ENCODE measurements around the gene GORASP1. TPM values are rescaled to one million over a fixed set of nuclear protein-coding genes. Genes with fewer than 3 reads are reported as not detected.

The GORASP1 gene
- total RNA-seq, 4 donors from 2014 or later = 45.8 to 72.9 (median 61.9) TPM

GRCh38 chr3:39088889-39089288 lies 18.5 kb downstream of the GORASP1 start:
- no peak for DNase-seq (ENCODE audit: low spot score in 2 of 2)
- peaks cover 0 to 93% (median 7%) of the 10 kb centered on the region in 3 donors for H3K36me3 ChIP-seq
- no peak overlapping the region for H3K27ac ChIP-seq
- TF ChIP-seq POLR2A (IDR thresholded peaks at IDR 0.05) = no peak
- no peak for TF ChIP-seq EP300 (IDR thresholded peaks at IDR 0.05)
- no peak for TF ChIP-seq CTCF (IDR thresholded peaks at IDR 0.05)
- 63 to 70% methylated on average over 3 of the region's 3 CpGs for WGBS, 2 donors
- H3K9me3 ChIP-seq = no peaks in the 10 kb centered on the region
- no peak overlapping the region for H3K4me3 ChIP-seq
- no peaks in the 10 kb centered on the region for H3K4me1 ChIP-seq
- no peaks in the 10 kb centered on the region for H3K27me3 ChIP-seq

- no peak overlapping the region for H3K27ac ChIP-seq
- no peak overlapping the region for H3K4me3 ChIP-seq
- H3K36me3 ChIP-seq = peaks cover 0 to 93% (median 7%) of the 10 kb centered on the region in 3 donors
Measured at GRCh38 chr3:39088456-39088855, 19.0 kb downstream of the GORASP1 start.

GRCh38 chr3:39086144-39086543 lies 21.3 kb downstream of the GORASP1 start:
- Histone ChIP-seq H3K27me3 (no peaks in the 10 kb centered on the region), H3K9me3 (no peaks in the 10 kb centered on the region), H3K4me1 (no peaks in the 10 kb centered on the region), H3K36me3 (peaks cover 0 to 93% (median 7%) of the 10 kb centered on the region in 3 donors), H3K4me3 (no peak overlapping the region), H3K27ac (no peak overlapping the region)
- TF ChIP-seq EP300 (IDR thresholded peaks at IDR 0.05) = no peak
- no peak for TF ChIP-seq POLR2A (IDR thresholded peaks at IDR 0.05)
- no peak for TF ChIP-seq CTCF (IDR thresholded peaks at IDR 0.05)
- no peak for DNase-seq (ENCODE audit: low spot score in 2 of 2)
- 82 to 85% methylated on average over 4 of the region's 4 CpGs for WGBS, 2 donors

More at GRCh38 chr3:39088456-39088855, 19.0 kb downstream of the GORASP1 start:
- Histone ChIP-seq H3K9me3 (no peaks in the 10 kb centered on the region), H3K4me1 (no peaks in the 10 kb centered on the region), H3K27me3 (no peaks in the 10 kb centered on the region)
- no peak for DNase-seq (ENCODE audit: low spot score in 2 of 2)
- TF ChIP-seq CTCF (IDR thresholded peaks at IDR 0.05) = no peak
- TF ChIP-seq EP300 (IDR thresholded peaks at IDR 0.05) = no peak
- no peak for TF ChIP-seq POLR2A (IDR thresholded peaks at IDR 0.05)
- WGBS, 2 donors = 90 to 91% methylated on average over 3 of the region's 3 CpGs

GRCh38 chr3:39082666-39083313 lies 24.6 kb downstream of the GORASP1 start:
- WGBS, 2 donors = 93 to 94% methylated on average over 4 of the region's 4 CpGs
- Histone ChIP-seq H3K4me1 (no peaks in the 10 kb centered on the region), H3K36me3 (peaks cover 0 to 88% (median 0%) of the 10 kb centered on the region in 3 donors), H3K4me3 (no peak overlapping the region), H3K27ac (no peak overlapping the region), H3K27me3 (no peaks in the 10 kb centered on the region), H3K9me3 (no peaks in the 10 kb centered on the region)
- TF ChIP-seq CTCF (IDR thresholded peaks at IDR 0.05) = no peak
- no peak for TF ChIP-seq EP300 (IDR thresholded peaks at IDR 0.05)
- TF ChIP-seq POLR2A (IDR thresholded peaks at IDR 0.05) = no peak
- no peak for DNase-seq (ENCODE audit: low spot score in 2 of 2)

- DNase-seq (ENCODE audit: low spot score in 2 of 2) = no peak
- no peak for TF ChIP-seq POLR2A (IDR thresholded peaks at IDR 0.05)
- TF ChIP-seq EP300 (IDR thresholded peaks at IDR 0.05) = no peak
- TF ChIP-seq CTCF (IDR thresholded peaks at IDR 0.05) = no peak
- Histone ChIP-seq H3K36me3 (peaks cover 2 to 88% (median 15%) of the 10 kb centered on the region in 3 donors), H3K9me3 (no peaks in the 10 kb centered on the region), H3K27ac (no peak overlapping the region), H3K4me1 (no peaks in the 10 kb centered on the region), H3K4me3 (no peak overlapping the region), H3K27me3 (no peaks in the 10 kb centered on the region)
Measured at GRCh38 chr3:39080026-39080425, 27.4 kb downstream of the GORASP1 start.

Data from tibial nerve (tissue), 4 donors.